HG03095 (cell line): ENCODE measurements around the gene SLIT2.

ENCODE experiments used
- ATAC-seq: cut with Tn5 transposase; IDR thresholded peaks from one replicate; pipeline ENCODE4 v1.9.1; 2021; ENCODE audit warnings: moderate library complexity; ENCODE audit not compliant: unreplicated experiment

The SLIT2 gene, protein sequence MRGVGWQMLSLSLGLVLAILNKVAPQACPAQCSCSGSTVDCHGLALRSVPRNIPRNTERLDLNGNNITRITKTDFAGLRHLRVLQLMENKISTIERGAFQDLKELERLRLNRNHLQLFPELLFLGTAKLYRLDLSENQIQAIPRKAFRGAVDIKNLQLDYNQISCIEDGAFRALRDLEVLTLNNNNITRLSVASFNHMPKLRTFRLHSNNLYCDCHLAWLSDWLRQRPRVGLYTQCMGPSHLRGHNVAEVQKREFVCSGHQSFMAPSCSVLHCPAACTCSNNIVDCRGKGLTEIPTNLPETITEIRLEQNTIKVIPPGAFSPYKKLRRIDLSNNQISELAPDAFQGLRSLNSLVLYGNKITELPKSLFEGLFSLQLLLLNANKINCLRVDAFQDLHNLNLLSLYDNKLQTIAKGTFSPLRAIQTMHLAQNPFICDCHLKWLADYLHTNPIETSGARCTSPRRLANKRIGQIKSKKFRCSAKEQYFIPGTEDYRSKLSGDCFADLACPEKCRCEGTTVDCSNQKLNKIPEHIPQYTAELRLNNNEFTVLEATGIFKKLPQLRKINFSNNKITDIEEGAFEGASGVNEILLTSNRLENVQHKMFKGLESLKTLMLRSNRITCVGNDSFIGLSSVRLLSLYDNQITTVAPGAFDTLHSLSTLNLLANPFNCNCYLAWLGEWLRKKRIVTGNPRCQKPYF (N-terminal part only)

GRCh38 chr4:20251796-20252655, at the start of gene SLIT2:
Gene SLIT2, plus strand, starts transcription at chr4:20251905. Its CDS starts 1,911 bp downstream, at chr4:20253816.
- peak; percentile 72 for ATAC-seq

GRCh38 chr4:20203508-20203907, 48.2 kb upstream of the SLIT2 start:
- ATAC-seq, result no peak

GRCh38 chr4:20217521-20217920, 34.2 kb upstream of the SLIT2 start:
- no peak for ATAC-seq

GRCh38 chr4:20217951-20218350, 33.8 kb upstream of the SLIT2 start:
- no peak for ATAC-seq

GRCh38 chr4:20219521-20219920, 32.2 kb upstream of the SLIT2 start:
- no peak for ATAC-seq

GRCh38 chr4:20237894-20238537, 13.7 kb upstream of the SLIT2 start:
- ATAC-seq, result no peak

DNA sequence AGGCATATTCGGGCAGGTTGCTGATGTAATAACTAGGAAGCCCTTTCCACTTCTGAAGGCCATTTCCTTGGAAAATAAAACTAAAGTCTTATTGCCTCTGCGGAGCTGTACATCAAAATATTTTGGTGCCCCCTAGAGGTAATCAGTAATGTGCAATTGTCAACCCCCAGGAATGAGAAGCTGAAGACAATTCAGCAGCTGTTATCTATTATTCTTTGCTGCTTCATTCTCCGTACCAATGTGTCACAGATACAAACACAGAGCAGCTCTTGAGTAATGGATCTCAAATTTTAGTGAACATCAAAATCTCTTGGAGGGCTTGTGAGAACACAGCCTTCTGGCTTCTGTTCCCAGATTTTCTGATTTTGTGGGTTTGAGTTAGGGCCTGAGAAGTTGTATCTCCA, 3.5 kb upstream of the SLIT2 start:
- no peak for ATAC-seq

GRCh38 chr4:20249333-20249732, 2.4 kb upstream of the SLIT2 start:
- ATAC-seq, result no peak

- peak; percentile 6 for ATAC-seq
These were observed 492 bp upstream of the SLIT2 start for GRCh38 chr4:20251031-20251795.

DNA sequence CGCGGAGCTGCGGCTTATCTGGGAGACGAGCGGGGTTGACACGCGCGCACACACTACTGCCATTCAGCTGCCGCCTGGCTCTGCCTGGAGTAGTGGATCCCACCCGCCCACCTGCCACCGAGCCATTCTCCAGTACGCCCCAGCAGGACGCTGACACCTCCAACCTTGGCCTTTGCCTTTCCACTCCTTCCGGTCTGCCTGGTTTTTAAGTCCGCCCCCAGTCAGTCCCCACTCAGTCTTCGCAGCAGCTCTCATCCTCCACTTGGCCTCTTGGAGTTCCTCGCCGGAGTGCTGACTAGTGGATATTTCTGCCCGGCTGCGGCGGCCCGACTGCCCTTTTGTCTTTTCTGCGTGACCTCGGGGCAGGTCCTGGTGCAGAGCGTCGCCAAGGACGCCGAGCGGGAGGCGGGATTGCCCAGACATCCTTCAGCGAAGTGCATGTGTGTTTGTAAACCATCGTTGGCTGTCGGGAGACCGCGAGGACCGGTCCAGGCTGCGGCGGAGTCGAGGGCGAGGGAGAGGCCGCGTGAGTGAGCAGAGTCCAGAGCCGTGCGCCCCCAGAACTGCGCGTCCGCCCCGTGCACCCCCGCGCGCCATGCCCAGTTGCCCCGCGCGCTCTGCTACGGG, 1.1 kb downstream of the SLIT2 start:
- no peak for ATAC-seq

GRCh38 chr4:20253283-20253734, 1.6 kb downstream of the SLIT2 start:
- no peak for ATAC-seq

DNA sequence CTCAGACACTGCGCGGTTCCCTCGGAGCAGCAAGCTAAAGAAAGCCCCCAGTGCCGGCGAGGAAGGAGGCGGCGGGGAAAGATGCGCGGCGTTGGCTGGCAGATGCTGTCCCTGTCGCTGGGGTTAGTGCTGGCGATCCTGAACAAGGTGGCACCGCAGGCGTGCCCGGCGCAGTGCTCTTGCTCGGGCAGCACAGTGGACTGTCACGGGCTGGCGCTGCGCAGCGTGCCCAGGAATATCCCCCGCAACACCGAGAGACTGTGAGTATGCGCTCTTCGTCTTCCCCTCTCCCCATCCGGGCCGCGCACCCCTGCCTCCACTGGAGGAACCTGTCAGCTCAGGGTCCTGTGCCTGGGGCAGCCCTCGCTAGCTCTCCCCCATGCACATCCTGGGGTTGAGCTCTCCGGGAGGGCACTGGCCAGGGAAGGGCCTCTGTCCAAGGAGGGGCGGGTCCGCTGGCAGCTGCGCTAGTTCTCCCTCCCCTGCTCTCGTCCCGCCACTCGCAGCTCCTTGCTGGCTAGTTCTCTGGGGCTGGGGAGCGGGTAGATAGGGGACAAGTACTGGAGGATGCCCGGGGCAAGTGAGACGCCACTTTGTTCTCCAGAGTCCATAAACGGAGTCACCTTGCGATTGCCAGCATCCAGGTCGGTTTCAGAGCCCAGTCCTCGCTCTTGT, 2.2 kb downstream of the SLIT2 start:
- ATAC-seq, result no peak

DNA sequence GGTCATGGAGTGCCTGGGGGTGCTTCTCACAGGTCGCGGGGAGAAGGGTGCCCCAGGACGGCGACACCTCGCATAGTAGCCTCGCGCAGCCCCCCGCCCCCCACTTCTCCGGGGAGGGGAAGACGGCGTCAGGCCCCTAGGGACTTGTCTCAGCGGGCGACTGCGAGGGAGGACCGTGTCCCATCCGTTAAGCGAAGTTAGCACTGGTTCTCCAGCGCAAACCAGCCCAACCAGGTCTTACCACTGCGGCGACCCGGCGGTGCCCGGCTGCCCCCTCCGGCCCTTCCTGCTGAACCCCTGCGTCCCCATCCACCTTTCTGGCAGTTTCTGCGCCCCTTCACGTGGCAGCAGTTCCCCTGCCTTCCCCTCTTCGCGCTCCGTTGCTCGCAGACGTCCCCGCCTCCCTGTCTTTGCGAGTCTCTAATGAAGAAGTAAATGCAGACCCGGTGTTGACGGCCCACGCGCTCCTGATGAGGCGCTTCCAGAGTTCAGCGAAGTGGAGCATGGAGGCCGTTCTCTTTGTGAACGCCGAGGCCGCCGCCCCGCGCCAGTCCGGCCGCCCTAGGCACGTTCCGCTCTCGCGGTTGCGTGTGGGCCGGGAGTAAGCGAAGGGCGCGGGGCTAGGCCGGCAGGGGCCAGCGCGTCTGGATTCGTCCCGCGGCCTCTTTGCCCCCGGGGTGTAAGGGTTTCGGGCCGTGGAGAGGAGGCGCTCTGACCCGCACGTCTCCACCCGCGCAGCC, 3.0 kb downstream of the SLIT2 start:
- no peak for ATAC-seq

DNA sequence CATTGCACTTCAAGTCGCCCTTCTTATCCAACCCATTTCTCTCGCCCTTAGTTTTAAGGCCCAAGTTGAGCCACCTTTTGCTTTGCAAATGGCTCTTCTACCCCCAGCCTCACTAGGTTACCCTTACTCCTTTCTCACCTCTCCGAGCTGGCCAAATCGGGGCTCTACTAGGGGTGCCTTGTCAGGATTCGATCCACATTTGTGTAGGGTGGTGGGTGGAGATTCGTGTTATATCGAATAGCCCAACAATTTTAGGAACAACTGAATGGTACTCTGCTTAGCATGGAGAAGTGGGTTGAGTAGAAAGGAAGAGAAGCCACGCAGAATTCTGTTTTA, 3.5 kb downstream of the SLIT2 start:
- ATAC-seq, result no peak

DNA sequence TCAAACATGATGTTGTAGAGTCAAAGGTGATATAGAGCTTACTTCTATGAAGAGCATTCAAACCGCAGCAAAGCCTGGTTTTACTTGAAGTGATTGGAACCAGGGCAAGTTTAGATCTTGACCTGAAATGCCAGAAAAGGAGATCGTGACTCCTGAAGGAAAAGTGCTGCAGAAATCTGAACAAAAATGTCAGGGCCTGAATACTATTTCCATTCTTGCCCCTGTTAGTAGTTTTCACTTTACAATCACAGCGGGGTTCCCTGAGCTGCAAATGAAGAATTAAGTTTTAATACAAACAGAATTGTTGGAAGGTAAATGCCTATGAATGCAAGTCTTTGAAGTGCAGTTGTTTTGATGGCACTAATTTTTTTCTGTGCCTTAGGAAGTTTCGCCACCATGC, 4.1 kb downstream of the SLIT2 start:
- ATAC-seq, result no peak

DNA sequence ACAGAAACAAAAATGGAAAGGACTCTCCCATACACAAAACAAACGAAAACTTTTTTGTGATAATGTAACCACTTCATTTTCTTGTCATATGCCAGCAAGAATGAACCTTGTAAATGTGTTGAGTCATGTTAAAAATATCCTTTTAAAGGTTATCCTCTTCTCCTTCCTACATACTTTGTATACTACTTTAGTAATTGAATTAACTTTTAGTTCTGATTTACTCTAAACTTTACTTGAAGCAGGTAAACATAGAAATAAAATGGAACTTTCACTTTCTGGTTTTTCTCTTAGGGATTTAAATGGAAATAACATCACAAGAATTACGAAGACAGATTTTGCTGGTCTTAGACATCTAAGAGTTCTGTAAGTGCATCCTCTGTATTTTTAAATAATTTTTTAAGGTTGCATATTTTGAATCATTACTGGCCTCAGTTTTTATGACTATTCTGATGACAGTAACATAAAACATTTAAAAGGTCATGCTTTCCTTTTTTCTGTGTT, 4.7 kb downstream of the SLIT2 start:
- no peak for ATAC-seq

- no peak for ATAC-seq
These were observed 8.0 kb downstream of the SLIT2 start for GRCh38 chr4:20259707-20260106.

- no peak for ATAC-seq
These were observed 9.1 kb downstream of the SLIT2 start for GRCh38 chr4:20260821-20261220.
